Bronchial epithelial cell (primary cell): ENCODE results near the gene CSF3. TPM values are rescaled to one million over a fixed set of nuclear protein-coding genes. Genes with fewer than 3 reads are reported as not detected.

Experiments used
- DNase-seq: peaks from one replicate; pipeline ENCODE4 v3.0.0-alpha.2; 2010; ENCODE audit warnings: low read depth
- FAIRE-seq: peaks from 2 replicates; lab custom pipeline; 2011; peaks lifted over from hg19 to GRCh38; lab: Jason Lieb, UNC
- H3K27me3 ChIP-seq: 2 replicates; pipeline ENCODE4 v1.5.1; 2011; ENCODE audit warnings: low read length; ENCODE audit not compliant: control insufficient read depth, insufficient read depth
- H3K36me3 ChIP-seq: 2 replicates; pipeline ENCODE4 v1.5.1; 2011; ENCODE audit warnings: low read length; ENCODE audit not compliant: control insufficient read depth, insufficient read depth
- H3K4me3 ChIP-seq: 2 replicates; pipeline ENCODE4 v1.5.1; 2011; ENCODE audit warnings: mild to moderate bottlenecking, low read depth, low read length, control low read depth
- total RNA-seq: library from RNA; depleted of rRNA; stranded (reverse); fragments of >200 nt; gene quantifications from 2 replicates; pipeline ENCODE4 v1.2.1, GENCODE V29; 2014
- TF ChIP-seq, protein P1 (sequence below): IDR thresholded peaks from 2 replicates; pipeline ENCODE4 v1.5.1; 2011; ENCODE audit warnings: mild to moderate bottlenecking, moderate library complexity, low read length, control low read depth, inconsistent platforms; ENCODE audit not compliant: insufficient read depth, severe bottlenecking

Gene CSF3
- total RNA-seq, 1 donor from 2014 or later = under 0.01 TPM

DNA sequence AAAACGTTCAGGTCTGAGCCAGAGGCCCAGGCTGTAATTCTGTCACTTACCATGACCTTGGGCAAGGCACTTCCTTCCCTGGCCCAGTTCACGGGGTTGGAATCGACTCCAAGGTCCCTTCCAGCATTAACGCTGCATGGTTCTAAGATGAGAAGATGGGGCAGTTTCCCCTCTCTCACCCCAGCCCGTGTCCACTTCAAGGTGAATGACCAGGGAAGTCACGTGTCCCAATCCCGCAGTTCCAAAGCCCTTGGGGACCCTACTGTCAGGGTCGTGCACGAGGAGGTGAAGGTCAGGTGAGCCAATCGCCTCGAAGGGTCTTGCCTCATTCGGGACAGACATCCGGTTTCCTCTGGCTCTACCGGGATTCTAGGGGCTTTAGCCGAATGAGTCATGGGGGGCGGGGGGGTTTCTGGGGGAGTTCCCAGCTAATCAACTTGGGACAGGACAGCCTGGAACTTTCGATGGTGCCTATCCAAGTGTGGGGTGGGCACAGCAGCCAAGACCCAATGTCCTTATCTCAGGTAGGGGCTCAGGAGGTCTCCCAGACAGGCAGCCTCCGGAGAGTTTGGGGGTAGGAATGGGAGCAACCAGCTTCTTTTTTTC, 762 bp upstream of the CSF3 start:
- no peak for FAIRE-seq
- H3K36me3 ChIP-seq = peaks cover 3% of the 10 kb centered on the region
- TF ChIP-seq, protein P1, sequence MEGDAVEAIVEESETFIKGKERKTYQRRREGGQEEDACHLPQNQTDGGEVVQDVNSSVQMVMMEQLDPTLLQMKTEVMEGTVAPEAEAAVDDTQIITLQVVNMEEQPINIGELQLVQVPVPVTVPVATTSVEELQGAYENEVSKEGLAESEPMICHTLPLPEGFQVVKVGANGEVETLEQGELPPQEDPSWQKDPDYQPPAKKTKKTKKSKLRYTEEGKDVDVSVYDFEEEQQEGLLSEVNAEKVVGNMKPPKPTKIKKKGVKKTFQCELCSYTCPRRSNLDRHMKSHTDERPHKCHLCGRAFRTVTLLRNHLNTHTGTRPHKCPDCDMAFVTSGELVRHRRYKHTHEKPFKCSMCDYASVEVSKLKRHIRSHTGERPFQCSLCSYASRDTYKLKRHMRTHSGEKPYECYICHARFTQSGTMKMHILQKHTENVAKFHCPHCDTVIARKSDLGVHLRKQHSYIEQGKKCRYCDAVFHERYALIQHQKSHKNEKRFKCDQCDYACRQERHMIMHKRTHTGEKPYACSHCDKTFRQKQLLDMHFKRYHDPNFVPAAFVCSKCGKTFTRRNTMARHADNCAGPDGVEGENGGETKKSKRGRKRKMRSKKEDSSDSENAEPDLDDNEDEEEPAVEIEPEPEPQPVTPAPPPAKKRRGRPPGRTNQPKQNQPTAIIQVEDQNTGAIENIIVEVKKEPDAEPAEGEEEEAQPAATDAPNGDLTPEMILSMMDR = no peak
- no peak overlapping the region for H3K4me3 ChIP-seq
- H3K27me3 ChIP-seq = no peaks in the 10 kb centered on the region
- DNase-seq = no peak

DNA sequence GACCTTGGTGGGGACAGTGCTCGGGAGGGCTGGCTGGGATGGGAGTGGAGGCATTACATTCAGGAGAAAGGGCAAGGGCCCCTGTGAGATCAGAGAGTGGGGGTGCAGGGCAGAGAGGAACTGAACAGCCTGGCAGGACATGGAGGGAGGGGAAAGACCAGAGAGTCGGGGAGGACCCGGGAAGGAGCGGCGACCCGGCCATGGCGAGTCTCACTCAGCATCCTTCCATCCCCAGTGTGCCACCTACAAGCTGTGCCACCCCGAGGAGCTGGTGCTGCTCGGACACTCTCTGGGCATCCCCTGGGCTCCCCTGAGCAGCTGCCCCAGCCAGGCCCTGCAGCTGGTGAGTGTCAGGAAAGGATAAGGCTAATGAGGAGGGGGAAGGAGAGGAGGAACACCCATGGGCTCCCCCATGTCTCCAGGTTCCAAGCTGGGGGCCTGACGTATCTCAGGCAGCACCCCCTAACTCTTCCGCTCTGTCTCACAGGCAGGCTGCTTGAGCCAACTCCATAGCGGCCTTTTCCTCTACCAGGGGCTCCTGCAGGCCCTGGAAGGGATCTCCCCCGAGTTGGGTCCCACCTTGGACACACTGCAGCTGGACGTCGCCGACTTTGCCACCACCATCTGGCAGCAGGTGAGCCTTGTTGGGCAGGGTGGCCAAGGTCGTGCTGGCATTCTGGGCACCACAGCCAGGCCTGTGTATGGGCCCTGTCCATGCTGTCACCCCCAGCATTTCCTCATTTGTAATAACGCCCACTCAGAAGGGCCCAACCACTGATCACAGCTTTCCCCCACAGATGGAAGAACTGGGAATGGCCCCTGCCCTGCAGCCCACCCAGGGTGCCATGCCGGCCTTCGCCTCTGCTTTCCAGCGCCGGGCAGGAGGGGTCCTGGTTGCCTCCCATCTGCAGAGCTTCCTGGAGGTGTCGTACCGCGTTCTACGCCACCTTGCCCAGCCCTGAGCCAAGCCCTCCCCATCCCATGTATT, 1.1 kb downstream of the CSF3 start:
- no peak for FAIRE-seq
- no peak overlapping the region for H3K4me3 ChIP-seq
- no peaks in the 10 kb centered on the region for H3K27me3 ChIP-seq
- TF ChIP-seq, protein P1 = no peak
- peaks cover 8% of the 10 kb centered on the region for H3K36me3 ChIP-seq
- no peak for DNase-seq

- Histone ChIP-seq H3K36me3 (peaks cover 10% of the 10 kb centered on the region), H3K4me3 (no peak overlapping the region), H3K27me3 (no peaks in the 10 kb centered on the region)
- TF ChIP-seq, protein P1 = no peak
- DNase-seq (no peak), FAIRE-seq (peak; percentile 62)
Measured at GRCh38 chr17:40017422-40018080, 2.3 kb downstream of the CSF3 start.

DNA sequence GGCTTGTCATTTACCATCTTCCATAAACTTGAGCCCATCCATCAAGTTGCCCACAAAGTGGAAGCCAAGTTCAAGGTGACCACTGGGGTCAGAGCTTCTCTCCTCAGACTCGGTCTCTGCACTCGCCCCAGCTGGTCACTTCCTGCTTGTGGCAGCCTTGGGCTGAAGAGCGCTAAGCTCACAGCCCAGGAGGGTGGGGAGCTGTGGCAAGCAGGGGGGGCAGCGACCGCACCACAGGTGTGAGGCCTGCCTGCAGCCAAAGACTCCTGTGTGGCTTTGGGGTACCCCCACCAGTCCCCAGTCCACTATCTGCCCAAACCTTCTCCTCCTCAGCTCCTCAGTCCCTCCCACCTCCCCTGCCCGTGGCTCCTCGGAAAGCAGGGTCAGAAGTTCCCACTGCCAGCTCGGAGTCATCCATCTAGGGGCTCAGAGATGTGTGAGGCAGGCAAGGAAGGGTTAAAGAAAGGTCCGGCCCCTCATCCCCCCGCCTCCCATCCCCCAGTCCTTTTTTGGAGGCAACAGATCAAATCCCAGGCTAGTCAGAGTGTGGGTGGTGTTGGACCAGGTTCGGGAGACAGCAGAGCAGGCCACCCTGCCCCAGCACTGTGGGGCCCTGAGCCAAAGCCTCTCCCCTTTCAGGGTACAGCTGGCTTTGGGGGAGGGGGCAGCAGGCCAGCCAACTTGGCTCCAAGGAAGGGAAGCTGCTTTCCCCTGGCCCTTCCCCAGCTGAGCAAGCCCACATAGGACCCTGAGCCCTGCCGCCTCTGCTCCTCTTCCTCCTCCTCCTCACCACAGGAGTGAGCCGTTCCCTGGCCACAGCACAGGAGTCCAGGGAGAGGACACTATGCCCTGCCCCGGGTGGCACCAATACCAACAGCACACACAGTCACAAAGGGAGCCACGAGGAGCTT, 3.2 kb downstream of the CSF3 start:
- FAIRE-seq = peak; percentile 50
- H3K4me3 ChIP-seq = no peak overlapping the region
- DNase-seq = no peak
- H3K36me3 ChIP-seq = peaks cover 14% of the 10 kb centered on the region
- TF ChIP-seq, protein P1 = no peak
- H3K27me3 ChIP-seq = no peaks in the 10 kb centered on the region
